Measurements from ENCODE around the gene PNCK. TPM values are rescaled to one million over a fixed set of nuclear protein-coding genes. Genes with fewer than 3 reads are reported as not detected.

PNCK gene
- total RNA-seq, 2 experiments from 2014 or later: 0.70 to 1.0 TPM

GRCh38 chrX:153642051-153642654, 31.5 kb downstream of the PNCK start:
- no peaks in the 10 kb centered on the region for H3K36me3 ChIP-seq (ENCODE audit: insufficient read depth, low read length)
- ChIA-PET CTCF (no interaction called here), POLR2A (no interaction called here)
- Mint-ChIP-seq H3K27ac (no peak overlapping the region), H3K4me3 (no peak overlapping the region), H3K4me1 (ENCODE audit: low read depth) (peaks cover 5% of the 10 kb centered on the region), H3K27me3 (peaks cover 35% of the 10 kb centered on the region), H3K36me3 (ENCODE audit: low read depth) (no peaks in the 10 kb centered on the region), H3K9me3 (no peaks in the 10 kb centered on the region)
- peak in 2 of 14 experiments; percentile 47 for DNase-seq
- peaks cover 23% of the 10 kb centered on the region for H3K4me1 ChIP-seq (ENCODE audit: insufficient read depth, low read length)
- no peak overlapping the region for H3K27ac ChIP-seq (ENCODE audit: low read depth in 1 of 2, low read length in 2 of 2)
- TF ChIP-seq, protein P1, sequence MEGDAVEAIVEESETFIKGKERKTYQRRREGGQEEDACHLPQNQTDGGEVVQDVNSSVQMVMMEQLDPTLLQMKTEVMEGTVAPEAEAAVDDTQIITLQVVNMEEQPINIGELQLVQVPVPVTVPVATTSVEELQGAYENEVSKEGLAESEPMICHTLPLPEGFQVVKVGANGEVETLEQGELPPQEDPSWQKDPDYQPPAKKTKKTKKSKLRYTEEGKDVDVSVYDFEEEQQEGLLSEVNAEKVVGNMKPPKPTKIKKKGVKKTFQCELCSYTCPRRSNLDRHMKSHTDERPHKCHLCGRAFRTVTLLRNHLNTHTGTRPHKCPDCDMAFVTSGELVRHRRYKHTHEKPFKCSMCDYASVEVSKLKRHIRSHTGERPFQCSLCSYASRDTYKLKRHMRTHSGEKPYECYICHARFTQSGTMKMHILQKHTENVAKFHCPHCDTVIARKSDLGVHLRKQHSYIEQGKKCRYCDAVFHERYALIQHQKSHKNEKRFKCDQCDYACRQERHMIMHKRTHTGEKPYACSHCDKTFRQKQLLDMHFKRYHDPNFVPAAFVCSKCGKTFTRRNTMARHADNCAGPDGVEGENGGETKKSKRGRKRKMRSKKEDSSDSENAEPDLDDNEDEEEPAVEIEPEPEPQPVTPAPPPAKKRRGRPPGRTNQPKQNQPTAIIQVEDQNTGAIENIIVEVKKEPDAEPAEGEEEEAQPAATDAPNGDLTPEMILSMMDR (IDR thresholded peaks at IDR 0.05): no peak
- H3K27me3 ChIP-seq (ENCODE audit: control insufficient read depth in 1 of 2, insufficient read depth in 2 of 2, low read length in 2 of 2): peaks cover 30 to 37% of the 10 kb centered on the region in 2 experiments
- no peak overlapping the region for H3K4me3 ChIP-seq (ENCODE audit: low read length)
- peaks cover 0 to 12% of the 10 kb centered on the region in 2 experiments for H3K9me3 ChIP-seq (ENCODE audit: control insufficient read depth in 1 of 2, insufficient read depth in 1 of 2, low read length in 2 of 2)
- intact Hi-C loops (cut with DNase I, micrococcal nuclease): no loop called here
- ATAC-seq (ENCODE audit: poor library complexity): no peak

DNA sequence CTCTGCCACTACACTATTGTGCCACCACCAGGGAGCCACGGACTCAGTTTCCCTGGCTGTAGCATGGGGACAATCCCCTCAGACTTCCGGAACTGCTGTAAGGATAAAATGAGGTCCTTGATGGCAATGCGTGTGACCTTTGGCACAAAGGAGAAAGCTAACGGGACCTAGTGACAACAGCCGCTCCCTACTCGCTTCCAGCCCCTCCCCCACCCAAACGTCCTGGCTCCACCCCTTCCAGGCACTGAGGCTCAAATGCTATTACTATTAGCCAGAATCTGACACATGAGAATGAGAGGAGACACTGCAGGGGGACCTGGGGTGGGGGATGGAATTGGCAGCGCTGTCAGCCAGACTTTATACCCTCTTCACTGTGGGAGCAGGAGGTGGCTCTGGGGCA, 32.0 kb downstream of the PNCK start:
- H3K36me3 Mint-ChIP-seq (ENCODE audit: low read depth): no peaks in the 10 kb centered on the region
- TF ChIP-seq, protein P1 (IDR thresholded peaks at IDR 0.05): no peak
- H3K36me3 ChIP-seq (ENCODE audit: insufficient read depth, low read length): no peaks in the 10 kb centered on the region
- H3K4me3 ChIP-seq (ENCODE audit: low read length): no peak overlapping the region
- ATAC-seq (ENCODE audit: poor library complexity): no peak
- H3K9me3 ChIP-seq (ENCODE audit: control insufficient read depth in 1 of 2, insufficient read depth in 1 of 2, low read length in 2 of 2): peaks cover 0 to 9% of the 10 kb centered on the region in 2 experiments
- H3K4me1 ChIP-seq (ENCODE audit: insufficient read depth, low read length): peaks cover 21% of the 10 kb centered on the region
- no peak overlapping the region for H3K4me3 Mint-ChIP-seq
- ChIA-PET POLR2A (no interaction called here), CTCF (no interaction called here)
- no peaks in the 10 kb centered on the region for H3K9me3 Mint-ChIP-seq
- H3K27me3 ChIP-seq (ENCODE audit: control insufficient read depth in 1 of 2, insufficient read depth in 2 of 2, low read length in 2 of 2): peaks cover 30 to 36% of the 10 kb centered on the region in 2 experiments
- peaks cover 5% of the 10 kb centered on the region for H3K4me1 Mint-ChIP-seq (ENCODE audit: low read depth)
- DNase-seq: no peak
- intact Hi-C loops (cut with DNase I, micrococcal nuclease): no loop called here
- H3K27ac Mint-ChIP-seq: no peak overlapping the region
- H3K27ac ChIP-seq (ENCODE audit: low read depth in 1 of 2, low read length in 2 of 2): no peak overlapping the region
- peaks cover 35% of the 10 kb centered on the region for H3K27me3 Mint-ChIP-seq

GRCh38 chrX:153640736-153641575, 32.7 kb downstream of the PNCK start:
- Mint-ChIP-seq H3K27ac (no peak overlapping the region), H3K9me3 (no peaks in the 10 kb centered on the region), H3K4me3 (no peak overlapping the region), H3K4me1 (ENCODE audit: low read depth) (peaks cover 5% of the 10 kb centered on the region), H3K27me3 (peaks cover 31% of the 10 kb centered on the region), H3K36me3 (ENCODE audit: low read depth) (no peaks in the 10 kb centered on the region)
- ATAC-seq (ENCODE audit: poor library complexity) (no peak), DNase-seq (no peak)
- CTCF ChIA-PET: no interaction called here
- intact Hi-C loops (cut with DNase I, micrococcal nuclease): no loop called here
- Histone ChIP-seq H3K27me3 (ENCODE audit: control insufficient read depth in 1 of 2, insufficient read depth in 2 of 2, low read length in 2 of 2) (peaks cover 23 to 30% of the 10 kb centered on the region in 2 experiments), H3K4me3 (ENCODE audit: low read length) (no peak overlapping the region), H3K9me3 (ENCODE audit: control insufficient read depth in 1 of 2, insufficient read depth in 1 of 2, low read length in 2 of 2) (peaks cover 0 to 7% of the 10 kb centered on the region in 2 experiments), H3K27ac (ENCODE audit: low read depth in 1 of 2, low read length in 2 of 2) (no peak overlapping the region), H3K4me1 (ENCODE audit: insufficient read depth, low read length) (peaks cover 18% of the 10 kb centered on the region), H3K36me3 (ENCODE audit: insufficient read depth, low read length) (no peaks in the 10 kb centered on the region)
- TF ChIP-seq, protein P1 (IDR thresholded peaks at IDR 0.05): no peak
- POLR2A ChIA-PET: no interaction called here

Data from CD4-positive, alpha-beta T cell (primary cell).